ENCODE results near the gene GLRX5.

Gene GLRX5

DNA sequence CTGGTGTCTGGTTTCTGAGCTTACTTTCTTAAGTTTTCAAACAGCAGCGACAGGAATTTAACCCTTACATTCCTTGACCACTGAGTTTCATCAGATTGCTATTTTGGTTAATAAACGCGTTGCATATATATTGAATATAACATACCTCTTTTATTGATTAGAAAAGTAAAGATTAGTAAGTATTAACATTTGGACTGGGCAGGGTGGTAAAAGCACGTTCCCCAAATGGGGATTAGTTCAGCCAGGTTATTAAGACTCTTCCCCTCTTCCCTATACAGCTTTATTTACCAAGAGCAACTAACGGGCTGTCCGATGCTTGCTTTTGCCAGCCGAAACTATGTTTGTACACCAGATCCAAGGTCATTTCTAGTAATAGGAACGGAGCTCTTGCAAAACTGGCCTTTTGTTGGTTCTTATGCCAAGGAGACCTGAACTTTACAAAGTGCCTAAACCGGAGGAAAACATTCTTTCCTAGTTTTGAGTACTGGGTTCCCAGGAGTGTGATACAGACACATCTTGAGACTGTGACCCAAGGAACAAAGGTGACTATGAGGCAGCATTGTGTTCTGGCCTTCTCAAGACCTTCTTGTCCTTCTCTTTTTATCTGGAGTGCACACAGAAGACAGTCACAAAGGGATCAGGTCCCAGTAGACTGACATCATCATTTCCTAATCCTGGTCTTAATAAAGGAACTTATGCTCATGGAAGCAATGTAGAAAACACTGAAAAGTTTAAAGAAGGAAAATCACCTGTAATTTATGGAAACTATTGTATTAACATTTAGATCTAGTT is 2.6 kb downstream of the GLRX5 start:
- Mint-ChIP-seq H3K4me3 (peak overlapping the region; percentile 92 to 97 (median 93)), H3K4me1 (peaks cover 54% of the 10 kb centered on the region), H3K27ac (peak overlapping the region in 1 of 3 experiments; percentile 30), H3K9me3 (no peaks in the 10 kb centered on the region), H3K27me3 (ENCODE audit: low read depth) (no peaks in the 10 kb centered on the region), H3K36me3 (ENCODE audit: low read depth) (no peaks in the 10 kb centered on the region)
- TF ChIP-seq, protein P1, sequence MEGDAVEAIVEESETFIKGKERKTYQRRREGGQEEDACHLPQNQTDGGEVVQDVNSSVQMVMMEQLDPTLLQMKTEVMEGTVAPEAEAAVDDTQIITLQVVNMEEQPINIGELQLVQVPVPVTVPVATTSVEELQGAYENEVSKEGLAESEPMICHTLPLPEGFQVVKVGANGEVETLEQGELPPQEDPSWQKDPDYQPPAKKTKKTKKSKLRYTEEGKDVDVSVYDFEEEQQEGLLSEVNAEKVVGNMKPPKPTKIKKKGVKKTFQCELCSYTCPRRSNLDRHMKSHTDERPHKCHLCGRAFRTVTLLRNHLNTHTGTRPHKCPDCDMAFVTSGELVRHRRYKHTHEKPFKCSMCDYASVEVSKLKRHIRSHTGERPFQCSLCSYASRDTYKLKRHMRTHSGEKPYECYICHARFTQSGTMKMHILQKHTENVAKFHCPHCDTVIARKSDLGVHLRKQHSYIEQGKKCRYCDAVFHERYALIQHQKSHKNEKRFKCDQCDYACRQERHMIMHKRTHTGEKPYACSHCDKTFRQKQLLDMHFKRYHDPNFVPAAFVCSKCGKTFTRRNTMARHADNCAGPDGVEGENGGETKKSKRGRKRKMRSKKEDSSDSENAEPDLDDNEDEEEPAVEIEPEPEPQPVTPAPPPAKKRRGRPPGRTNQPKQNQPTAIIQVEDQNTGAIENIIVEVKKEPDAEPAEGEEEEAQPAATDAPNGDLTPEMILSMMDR (IDR thresholded peaks at IDR 0.05; ENCODE audit: unreplicated experiment in 3 of 3): no peak

GRCh38 chr14:95538801-95539509 is 4.1 kb downstream of the GLRX5 start:
- no peak overlapping the region for H3K27ac Mint-ChIP-seq
- H3K27me3 Mint-ChIP-seq (ENCODE audit: low read depth): no peaks in the 10 kb centered on the region
- TF ChIP-seq, protein P1 (IDR thresholded peaks at IDR 0.05; ENCODE audit: unreplicated experiment in 3 of 3): no peak
- H3K36me3 Mint-ChIP-seq (ENCODE audit: low read depth): no peaks in the 10 kb centered on the region
- peaks cover 41% of the 10 kb centered on the region for H3K4me1 Mint-ChIP-seq
- no peaks in the 10 kb centered on the region for H3K9me3 Mint-ChIP-seq
- peak overlapping the region in 1 of 3 experiments; percentile 21 for H3K4me3 Mint-ChIP-seq

- Mint-ChIP-seq H3K27me3 (ENCODE audit: low read depth) (no peaks in the 10 kb centered on the region), H3K36me3 (ENCODE audit: low read depth) (peaks cover 10% of the 10 kb centered on the region), H3K4me3 (no peak overlapping the region), H3K9me3 (no peaks in the 10 kb centered on the region), H3K27ac (no peak overlapping the region), H3K4me1 (peaks cover 51% of the 10 kb centered on the region)
- TF ChIP-seq, protein P1 (IDR thresholded peaks at IDR 0.05; ENCODE audit: unreplicated experiment in 3 of 3): no peak
Measured at GRCh38 chr14:95540236-95540855, 5.5 kb downstream of the GLRX5 start.

DNA sequence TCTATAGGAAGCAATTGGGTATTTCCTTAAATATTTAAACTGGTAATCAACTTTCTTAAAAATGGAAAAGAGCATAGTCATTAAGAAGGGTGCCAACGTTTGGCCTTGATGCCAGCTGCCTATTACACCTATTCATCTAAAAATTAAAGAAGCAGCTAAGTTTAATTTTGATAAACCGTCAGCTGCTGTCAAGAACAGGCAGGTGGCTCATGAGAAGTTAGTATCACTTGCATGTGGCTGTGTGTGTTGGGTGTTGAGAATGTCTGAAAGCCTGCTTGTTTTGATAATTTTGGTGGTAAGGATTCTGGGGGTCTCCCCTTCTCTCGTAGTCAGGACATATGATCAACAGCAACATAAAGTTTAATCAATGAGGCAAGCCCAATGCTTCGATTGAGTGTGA is 6.5 kb downstream of the GLRX5 start:
- Mint-ChIP-seq H3K4me3 (no peak overlapping the region), H3K27ac (no peak overlapping the region), H3K36me3 (ENCODE audit: low read depth) (peaks cover 10% of the 10 kb centered on the region), H3K27me3 (ENCODE audit: low read depth) (no peaks in the 10 kb centered on the region), H3K9me3 (no peaks in the 10 kb centered on the region), H3K4me1 (peaks cover 41% of the 10 kb centered on the region)
- TF ChIP-seq, protein P1 (IDR thresholded peaks at IDR 0.05; ENCODE audit: unreplicated experiment in 3 of 3): no peak

- H3K27ac Mint-ChIP-seq: no peak overlapping the region
- TF ChIP-seq, protein P1 (IDR thresholded peaks at IDR 0.05; ENCODE audit: unreplicated experiment in 3 of 3): no peak
- H3K4me1 Mint-ChIP-seq: peaks cover 32% of the 10 kb centered on the region
- peaks cover 10% of the 10 kb centered on the region for H3K36me3 Mint-ChIP-seq (ENCODE audit: low read depth)
- no peaks in the 10 kb centered on the region for H3K9me3 Mint-ChIP-seq
- H3K27me3 Mint-ChIP-seq (ENCODE audit: low read depth): no peaks in the 10 kb centered on the region
- H3K4me3 Mint-ChIP-seq: no peak overlapping the region
Measured at GRCh38 chr14:95541932-95542930, 7.4 kb downstream of the GLRX5 start.

Measured in nephron (organoid).